ENCODE results near the gene MRC2. TPM values are rescaled to one million over a fixed set of nuclear protein-coding genes. Genes with fewer than 3 reads are reported as not detected.

The MRC2 gene
- total RNA-seq, 1 donor from 2014 or later: 175 TPM

- no peaks in the 10 kb centered on the region for H3K9me3 ChIP-seq (ENCODE audit: control insufficient read depth in 3 of 3, low read length in 3 of 3)
- peaks cover 0 to 2% (median 0%) of the 10 kb centered on the region in 3 donors for H3K4me1 ChIP-seq (ENCODE audit: control insufficient read depth in 3 of 3, insufficient read depth in 3 of 3, low read length in 3 of 3)
- no peak overlapping the region for H3K9ac ChIP-seq (ENCODE audit: low read depth in 1 of 3, low read length in 3 of 3)
- no peak overlapping the region for H3K4me3 ChIP-seq (ENCODE audit: low read length in 3 of 3)
- H3K27ac ChIP-seq (ENCODE audit: low read depth, low read length): no peak overlapping the region
- no peaks in the 10 kb centered on the region for H3K27me3 ChIP-seq (ENCODE audit: control insufficient read depth in 3 of 3, insufficient read depth in 3 of 3, low read length in 3 of 3)
- H3K36me3 ChIP-seq (ENCODE audit: control insufficient read depth in 3 of 3, insufficient read depth in 3 of 3, low read length in 3 of 3): peaks cover 0 to 2% (median 0%) of the 10 kb centered on the region in 3 donors
These were observed 40.8 kb downstream of the MRC2 start for GRCh38 chr17:62668091-62668804.

DNA sequence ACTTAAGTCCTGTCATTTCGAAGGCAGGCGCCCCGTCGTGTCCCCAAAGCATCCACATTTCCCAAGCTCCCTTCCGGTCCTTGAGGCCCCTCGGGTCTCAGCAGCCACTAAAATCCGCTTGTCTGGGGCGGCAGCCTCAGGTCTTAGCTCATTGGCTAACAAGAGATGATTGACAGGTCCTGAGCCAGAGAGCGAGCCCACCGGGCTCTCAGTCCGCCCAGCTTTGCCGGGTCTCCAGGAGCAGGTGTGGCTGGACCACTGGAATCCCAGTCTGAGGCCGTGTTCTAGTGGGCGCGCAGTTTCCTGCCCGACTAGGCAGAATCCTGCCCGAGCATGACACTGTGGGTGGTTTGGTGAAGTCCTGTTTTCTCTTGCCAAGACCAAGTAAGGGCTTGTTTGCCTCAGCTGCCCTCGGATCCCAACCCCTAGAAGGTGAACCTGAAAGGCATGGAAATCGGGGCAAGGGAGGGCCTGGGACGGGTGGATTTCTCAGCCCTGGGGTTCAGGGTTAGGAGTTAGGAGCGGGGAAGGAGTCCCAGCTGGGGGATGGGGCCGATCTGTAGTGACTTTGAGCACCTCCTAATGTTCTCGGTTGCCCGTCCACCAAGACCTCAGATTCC, 42.8 kb downstream of the MRC2 start:
- Histone ChIP-seq H3K9me3 (ENCODE audit: control insufficient read depth in 3 of 3, low read length in 3 of 3) (no peaks in the 10 kb centered on the region), H3K27me3 (ENCODE audit: control insufficient read depth in 3 of 3, insufficient read depth in 3 of 3, low read length in 3 of 3) (peaks cover 0 to 2% (median 0%) of the 10 kb centered on the region in 3 donors), H3K4me3 (ENCODE audit: low read length in 3 of 3) (no peak overlapping the region), H3K9ac (ENCODE audit: low read depth in 1 of 3, low read length in 3 of 3) (no peak overlapping the region), H3K27ac (ENCODE audit: low read depth, low read length) (no peak overlapping the region), H3K4me1 (ENCODE audit: control insufficient read depth in 3 of 3, insufficient read depth in 3 of 3, low read length in 3 of 3) (peaks cover 2 to 3% (median 2%) of the 10 kb centered on the region in 3 donors), H3K36me3 (ENCODE audit: control insufficient read depth in 3 of 3, insufficient read depth in 3 of 3, low read length in 3 of 3) (peaks cover 0 to 2% (median 0%) of the 10 kb centered on the region in 3 donors)

- Histone ChIP-seq H3K9ac (ENCODE audit: low read depth in 1 of 3, low read length in 3 of 3) (no peak overlapping the region), H3K4me3 (ENCODE audit: low read length in 3 of 3) (no peak overlapping the region), H3K36me3 (ENCODE audit: control insufficient read depth in 3 of 3, insufficient read depth in 3 of 3, low read length in 3 of 3) (peaks cover 0 to 1% (median 0%) of the 10 kb centered on the region in 3 donors), H3K9me3 (ENCODE audit: control insufficient read depth in 3 of 3, low read length in 3 of 3) (no peaks in the 10 kb centered on the region), H3K27ac (ENCODE audit: low read depth, low read length) (no peak overlapping the region), H3K4me1 (ENCODE audit: control insufficient read depth in 3 of 3, insufficient read depth in 3 of 3, low read length in 3 of 3) (peaks cover 2 to 5% (median 3%) of the 10 kb centered on the region in 3 donors), H3K27me3 (ENCODE audit: control insufficient read depth in 3 of 3, insufficient read depth in 3 of 3, low read length in 3 of 3) (peaks cover 0 to 6% (median 0%) of the 10 kb centered on the region in 3 donors)
These were observed 44.1 kb downstream of the MRC2 start for GRCh38 chr17:62671553-62671952.

DNA sequence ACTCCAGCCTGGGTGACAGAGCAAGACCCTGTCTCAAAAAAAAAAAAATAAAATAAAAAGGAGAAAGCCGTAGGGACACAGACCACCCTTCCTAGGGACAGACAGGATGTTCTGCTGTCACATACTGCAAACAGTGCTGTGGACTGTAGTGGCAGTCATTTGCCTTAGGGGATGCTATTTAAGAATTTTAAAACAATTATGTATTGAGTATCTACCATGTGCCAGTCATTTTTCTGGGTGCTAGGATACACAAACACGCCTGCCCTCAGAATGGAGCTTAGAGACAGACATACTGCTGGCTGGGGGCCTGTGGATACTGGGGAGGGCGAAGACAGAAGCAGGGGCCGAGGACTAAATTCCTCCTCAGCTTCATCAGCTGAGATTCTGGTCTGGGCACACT, 45.5 kb downstream of the MRC2 start:
- H3K27ac ChIP-seq (ENCODE audit: low read depth, low read length): no peak overlapping the region
- H3K27me3 ChIP-seq (ENCODE audit: control insufficient read depth in 3 of 3, insufficient read depth in 3 of 3, low read length in 3 of 3): peaks cover 0 to 6% (median 0%) of the 10 kb centered on the region in 3 donors
- H3K4me3 ChIP-seq (ENCODE audit: low read length in 3 of 3): no peak overlapping the region
- peaks cover 0 to 1% (median 0%) of the 10 kb centered on the region in 3 donors for H3K36me3 ChIP-seq (ENCODE audit: control insufficient read depth in 3 of 3, insufficient read depth in 3 of 3, low read length in 3 of 3)
- H3K4me1 ChIP-seq (ENCODE audit: control insufficient read depth in 3 of 3, insufficient read depth in 3 of 3, low read length in 3 of 3): peaks cover 2 to 5% (median 3%) of the 10 kb centered on the region in 3 donors
- no peaks in the 10 kb centered on the region for H3K9me3 ChIP-seq (ENCODE audit: control insufficient read depth in 3 of 3, low read length in 3 of 3)
- no peak overlapping the region for H3K9ac ChIP-seq (ENCODE audit: low read depth in 1 of 3, low read length in 3 of 3)

DNA sequence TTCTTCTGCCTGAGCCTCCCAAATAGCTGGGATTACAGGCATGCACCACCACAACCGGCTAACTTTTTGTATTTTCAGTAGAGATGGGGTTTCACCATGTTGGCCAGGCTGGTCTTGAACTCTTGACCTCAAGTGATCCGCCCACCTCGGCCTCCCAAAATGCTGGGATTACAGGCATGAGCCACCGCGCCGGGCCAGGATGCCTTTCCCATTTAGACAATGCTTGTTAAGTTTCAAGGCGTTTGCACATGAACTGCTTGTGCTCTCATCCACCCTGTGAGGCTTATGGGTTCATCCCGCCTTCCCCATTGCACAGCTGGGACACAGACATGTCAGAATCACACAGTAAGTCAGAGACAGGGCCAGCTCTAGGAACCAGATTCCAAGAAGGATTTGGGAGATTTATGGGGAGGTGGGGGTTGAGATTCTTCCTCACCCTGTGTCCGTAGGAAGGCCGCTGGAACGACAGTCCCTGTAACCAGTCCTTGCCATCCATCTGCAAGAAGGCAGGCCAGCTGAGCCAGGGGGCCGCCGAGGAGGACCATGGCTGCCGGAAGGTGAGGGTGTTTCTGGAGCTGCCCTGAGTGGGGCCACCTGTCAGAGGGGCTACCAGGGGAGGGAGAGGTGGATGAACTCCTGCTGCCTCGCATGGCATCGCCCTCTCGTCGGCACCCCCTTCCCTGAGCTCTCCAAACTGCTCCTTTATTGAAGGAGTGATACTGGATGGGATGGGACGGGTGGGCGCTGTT, 46.3 kb downstream of the MRC2 start:
- Histone ChIP-seq H3K4me3 (ENCODE audit: low read length in 3 of 3) (no peak overlapping the region), H3K9me3 (ENCODE audit: control insufficient read depth in 3 of 3, low read length in 3 of 3) (no peaks in the 10 kb centered on the region), H3K4me1 (ENCODE audit: control insufficient read depth in 3 of 3, insufficient read depth in 3 of 3, low read length in 3 of 3) (peaks cover 2 to 5% (median 3%) of the 10 kb centered on the region in 3 donors), H3K9ac (ENCODE audit: low read depth in 1 of 3, low read length in 3 of 3) (no peak overlapping the region), H3K27me3 (ENCODE audit: control insufficient read depth in 3 of 3, insufficient read depth in 3 of 3, low read length in 3 of 3) (peaks cover 0 to 6% (median 0%) of the 10 kb centered on the region in 3 donors), H3K36me3 (ENCODE audit: control insufficient read depth in 3 of 3, insufficient read depth in 3 of 3, low read length in 3 of 3) (peaks cover 0 to 1% (median 0%) of the 10 kb centered on the region in 3 donors), H3K27ac (ENCODE audit: low read depth, low read length) (no peak overlapping the region)

DNA sequence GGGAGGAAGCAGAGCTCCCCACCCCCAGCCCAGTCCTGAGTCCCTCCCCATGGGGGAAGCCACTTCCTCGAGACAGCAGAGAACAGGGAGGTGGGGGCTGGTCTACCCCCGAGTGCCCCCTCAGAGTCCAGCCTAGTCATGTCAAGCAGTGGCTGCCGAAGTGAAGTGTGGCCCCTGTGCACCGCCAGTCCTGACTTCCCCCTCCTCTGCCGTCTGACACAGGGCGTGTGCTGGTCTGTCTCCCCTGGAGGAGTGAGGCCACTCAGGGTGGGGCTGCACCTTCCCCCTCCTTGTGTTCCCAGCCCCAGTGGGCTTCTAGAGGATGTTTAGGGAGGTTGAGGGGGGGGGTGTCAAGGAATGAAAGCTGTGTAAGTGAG, 46.9 kb downstream of the MRC2 start:
- Histone ChIP-seq H3K27me3 (ENCODE audit: control insufficient read depth in 3 of 3, insufficient read depth in 3 of 3, low read length in 3 of 3) (peaks cover 0 to 6% (median 0%) of the 10 kb centered on the region in 3 donors), H3K27ac (ENCODE audit: low read depth, low read length) (no peak overlapping the region), H3K4me1 (ENCODE audit: control insufficient read depth in 3 of 3, insufficient read depth in 3 of 3, low read length in 3 of 3) (peaks cover 2 to 5% (median 3%) of the 10 kb centered on the region in 3 donors), H3K4me3 (ENCODE audit: low read length in 3 of 3) (no peak overlapping the region), H3K36me3 (ENCODE audit: control insufficient read depth in 3 of 3, insufficient read depth in 3 of 3, low read length in 3 of 3) (peaks cover 0 to 1% (median 0%) of the 10 kb centered on the region in 3 donors), H3K9ac (ENCODE audit: low read depth in 1 of 3, low read length in 3 of 3) (no peak overlapping the region), H3K9me3 (ENCODE audit: control insufficient read depth in 3 of 3, low read length in 3 of 3) (no peaks in the 10 kb centered on the region)

- Histone ChIP-seq H3K9me3 (ENCODE audit: control insufficient read depth in 3 of 3, low read length in 3 of 3) (no peaks in the 10 kb centered on the region), H3K27ac (ENCODE audit: low read depth, low read length) (no peak overlapping the region), H3K4me1 (ENCODE audit: control insufficient read depth in 3 of 3, insufficient read depth in 3 of 3, low read length in 3 of 3) (peaks cover 2 to 5% (median 3%) of the 10 kb centered on the region in 3 donors), H3K36me3 (ENCODE audit: control insufficient read depth in 3 of 3, insufficient read depth in 3 of 3, low read length in 3 of 3) (peaks cover 0 to 1% (median 0%) of the 10 kb centered on the region in 3 donors), H3K9ac (ENCODE audit: low read depth in 1 of 3, low read length in 3 of 3) (no peak overlapping the region), H3K4me3 (ENCODE audit: low read length in 3 of 3) (no peak overlapping the region), H3K27me3 (ENCODE audit: control insufficient read depth in 3 of 3, insufficient read depth in 3 of 3, low read length in 3 of 3) (peaks cover 0 to 6% (median 0%) of the 10 kb centered on the region in 3 donors)
These were observed 47.4 kb downstream of the MRC2 start for GRCh38 chr17:62674841-62675240.

DNA sequence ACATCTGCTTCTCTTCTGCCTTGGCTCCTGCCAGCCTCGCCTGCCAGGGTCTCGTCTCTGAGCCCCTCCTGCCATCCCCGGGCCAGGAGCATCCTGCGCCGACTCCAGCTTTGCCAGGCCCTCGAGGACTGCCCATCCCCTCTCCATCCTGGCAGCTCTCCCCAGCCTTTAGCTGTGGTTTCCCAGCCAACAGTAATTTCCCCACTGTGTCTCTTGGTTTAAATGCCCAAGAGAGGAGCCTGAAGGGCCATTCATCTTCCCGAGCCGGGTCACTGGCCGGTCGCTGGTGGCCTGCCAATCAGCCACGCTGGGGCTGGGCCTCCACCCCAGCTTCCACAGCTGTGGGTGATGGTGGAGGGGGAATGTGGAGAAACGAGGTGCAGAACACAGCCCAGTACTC, 47.8 kb downstream of the MRC2 start:
- H3K27ac ChIP-seq (ENCODE audit: low read depth, low read length): no peak overlapping the region
- peaks cover 2 to 5% (median 3%) of the 10 kb centered on the region in 3 donors for H3K4me1 ChIP-seq (ENCODE audit: control insufficient read depth in 3 of 3, insufficient read depth in 3 of 3, low read length in 3 of 3)
- no peaks in the 10 kb centered on the region for H3K9me3 ChIP-seq (ENCODE audit: control insufficient read depth in 3 of 3, low read length in 3 of 3)
- H3K36me3 ChIP-seq (ENCODE audit: control insufficient read depth in 3 of 3, insufficient read depth in 3 of 3, low read length in 3 of 3): peaks cover 0 to 1% (median 0%) of the 10 kb centered on the region in 3 donors
- no peak overlapping the region for H3K4me3 ChIP-seq (ENCODE audit: low read length in 3 of 3)
- H3K27me3 ChIP-seq (ENCODE audit: control insufficient read depth in 3 of 3, insufficient read depth in 3 of 3, low read length in 3 of 3): peaks cover 0 to 6% (median 0%) of the 10 kb centered on the region in 3 donors
- H3K9ac ChIP-seq (ENCODE audit: low read depth in 1 of 3, low read length in 3 of 3): no peak overlapping the region

GRCh38 chr17:62675701-62676100, 48.2 kb downstream of the MRC2 start:
- no peaks in the 10 kb centered on the region for H3K9me3 ChIP-seq (ENCODE audit: control insufficient read depth in 3 of 3, low read length in 3 of 3)
- H3K4me1 ChIP-seq (ENCODE audit: control insufficient read depth in 3 of 3, insufficient read depth in 3 of 3, low read length in 3 of 3): peaks cover 2 to 5% (median 3%) of the 10 kb centered on the region in 3 donors
- no peak overlapping the region for H3K9ac ChIP-seq (ENCODE audit: low read depth in 1 of 3, low read length in 3 of 3)
- H3K27ac ChIP-seq (ENCODE audit: low read depth, low read length): no peak overlapping the region
- H3K4me3 ChIP-seq (ENCODE audit: low read length in 3 of 3): no peak overlapping the region
- peaks cover 0 to 6% (median 0%) of the 10 kb centered on the region in 3 donors for H3K27me3 ChIP-seq (ENCODE audit: control insufficient read depth in 3 of 3, insufficient read depth in 3 of 3, low read length in 3 of 3)
- peaks cover 0 to 1% (median 0%) of the 10 kb centered on the region in 3 donors for H3K36me3 ChIP-seq (ENCODE audit: control insufficient read depth in 3 of 3, insufficient read depth in 3 of 3, low read length in 3 of 3)
